Testis (tissue), 2 donors: ENCODE results near the gene NPIPB2.

Source experiments
- POLR2A ChIP-seq: fragments of 450-650 bp; IDR thresholded peaks from one replicate; pipeline ENCODE4 v1.6.1; 2017; ENCODE audit warnings: antibody characterized with exemption, mild to moderate bottlenecking, moderate library complexity
- TF ChIP-seq, protein P1 (sequence below), 3 experiments: fragments of 450-650 bp in 2 of 3; fragments of 200-600 bp in 1 of 3; sonication (generic) in 1 of 3; IDR thresholded peaks; one replicate each; pipeline ENCODE4 v1.5.1; 2016 to 2019; ENCODE audit warnings: antibody characterized with exemption in 3 of 3, mild to moderate bottlenecking in 2 of 3, moderate library complexity in 1 of 3

DNA sequence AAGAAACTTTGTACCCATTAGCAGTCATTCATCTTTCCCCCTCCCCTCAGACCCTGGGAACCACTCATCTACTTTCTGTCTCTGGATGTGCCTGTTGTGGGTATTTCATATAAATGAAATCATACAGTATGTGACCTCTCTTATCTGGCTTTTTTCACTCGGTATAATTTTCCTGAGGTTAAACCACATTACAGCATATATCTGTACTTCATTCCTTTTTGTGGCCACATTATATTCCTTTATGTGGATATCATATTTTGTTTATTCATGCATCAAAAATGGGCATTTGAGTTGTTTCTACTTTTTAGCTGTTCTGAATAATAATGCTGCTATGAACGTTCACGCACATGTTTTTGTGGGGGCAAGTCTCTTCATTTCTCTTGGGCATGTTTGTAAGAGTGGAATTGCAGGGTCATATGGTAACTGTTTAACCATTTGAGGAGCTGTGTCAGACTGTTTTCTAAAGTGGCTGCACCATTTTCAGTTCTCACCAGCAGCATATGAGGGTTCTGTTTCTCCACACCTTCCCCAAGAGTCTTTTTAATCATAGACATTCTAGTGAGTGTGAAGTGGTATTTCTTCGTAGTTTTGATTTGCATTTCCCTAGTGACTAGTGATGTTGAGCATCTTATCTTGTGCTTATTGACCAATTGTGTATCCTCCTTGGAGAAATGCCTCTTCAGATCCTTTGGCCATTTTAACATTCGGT, 38.4 kb upstream of the NPIPB2 start:
- TF ChIP-seq, protein P1, sequence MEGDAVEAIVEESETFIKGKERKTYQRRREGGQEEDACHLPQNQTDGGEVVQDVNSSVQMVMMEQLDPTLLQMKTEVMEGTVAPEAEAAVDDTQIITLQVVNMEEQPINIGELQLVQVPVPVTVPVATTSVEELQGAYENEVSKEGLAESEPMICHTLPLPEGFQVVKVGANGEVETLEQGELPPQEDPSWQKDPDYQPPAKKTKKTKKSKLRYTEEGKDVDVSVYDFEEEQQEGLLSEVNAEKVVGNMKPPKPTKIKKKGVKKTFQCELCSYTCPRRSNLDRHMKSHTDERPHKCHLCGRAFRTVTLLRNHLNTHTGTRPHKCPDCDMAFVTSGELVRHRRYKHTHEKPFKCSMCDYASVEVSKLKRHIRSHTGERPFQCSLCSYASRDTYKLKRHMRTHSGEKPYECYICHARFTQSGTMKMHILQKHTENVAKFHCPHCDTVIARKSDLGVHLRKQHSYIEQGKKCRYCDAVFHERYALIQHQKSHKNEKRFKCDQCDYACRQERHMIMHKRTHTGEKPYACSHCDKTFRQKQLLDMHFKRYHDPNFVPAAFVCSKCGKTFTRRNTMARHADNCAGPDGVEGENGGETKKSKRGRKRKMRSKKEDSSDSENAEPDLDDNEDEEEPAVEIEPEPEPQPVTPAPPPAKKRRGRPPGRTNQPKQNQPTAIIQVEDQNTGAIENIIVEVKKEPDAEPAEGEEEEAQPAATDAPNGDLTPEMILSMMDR (IDR thresholded peaks at IDR 0.05), result no peak
- TF ChIP-seq POLR2A, result no peak
